Pulmonary artery endothelial cell (primary cell): ENCODE data around the gene SGK2. TPM values are rescaled to one million over a fixed set of nuclear protein-coding genes. Genes with fewer than 3 reads are reported as not detected.
"Not testable (repeated sequence)": the region's sequence is repeated elsewhere in the genome, so short reads cannot be mapped to it uniquely, and the experiment has no call there.

Experiments
- DNase-seq: peaks from one replicate; pipeline ENCODE4 v3.0.0-alpha.2; 2011; ENCODE audit warnings: low read depth, low spot score
- total RNA-seq: library from RNA; depleted of rRNA; stranded (reverse); fragments of >200 nt; gene quantifications from 2 replicates; pipeline ENCODE4 v1.2.3, GENCODE V29; 2014

Gene SGK2
- total RNA-seq, 1 donor from 2014 or later, result not detected

DNA sequence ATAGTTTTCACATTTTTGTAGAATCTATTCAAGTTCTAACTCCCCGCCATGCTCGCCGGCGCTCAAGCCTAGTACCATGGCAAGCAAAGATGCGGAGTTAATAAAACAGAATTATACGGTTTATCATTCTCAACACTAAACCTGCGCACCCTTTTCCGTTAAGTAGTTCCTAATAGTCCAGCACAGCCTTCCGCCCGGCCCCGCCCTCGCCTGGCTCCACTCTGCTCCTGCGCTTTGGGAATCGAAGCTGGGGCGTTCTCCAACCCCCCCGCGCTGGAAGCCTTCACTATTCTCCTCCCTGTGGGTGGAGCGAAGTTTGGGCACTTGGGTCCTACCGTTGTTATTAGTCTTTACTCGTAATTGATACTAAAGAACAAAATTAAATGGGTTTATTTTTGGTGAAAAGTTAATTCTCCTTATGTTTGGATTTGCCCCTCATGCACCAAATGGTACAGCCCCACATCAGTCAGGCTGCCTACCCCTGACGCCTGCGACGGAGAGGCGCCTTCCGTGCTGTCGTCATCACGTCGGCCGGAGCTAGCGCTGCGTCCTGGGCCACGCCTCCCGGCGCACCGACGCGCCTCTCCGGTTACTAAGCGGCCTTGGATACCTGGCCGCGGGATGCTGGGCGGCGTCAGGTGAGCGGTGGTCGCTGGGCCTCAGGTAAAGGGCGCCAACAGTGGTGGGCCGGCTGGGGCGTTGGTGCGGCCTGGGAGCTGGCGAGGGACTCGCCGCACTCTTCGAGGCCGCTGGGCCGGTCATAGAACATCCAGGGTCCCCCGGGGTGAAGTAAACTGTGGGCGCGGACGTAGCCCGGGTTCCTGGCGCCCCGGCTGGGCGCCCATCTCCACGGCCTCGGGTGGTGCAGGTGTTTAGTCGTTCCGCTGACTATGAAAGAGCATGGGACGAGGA is 31.8 kb downstream of the SGK2 start, which contains the start of gene IFT52:
IFT52 (plus strand) TSS at position 546 of the 912 bp plus-strand sequence. CDS start 3,762 bp downstream, outside the sequence.
- peak; percentile 71 for DNase-seq

DNA sequence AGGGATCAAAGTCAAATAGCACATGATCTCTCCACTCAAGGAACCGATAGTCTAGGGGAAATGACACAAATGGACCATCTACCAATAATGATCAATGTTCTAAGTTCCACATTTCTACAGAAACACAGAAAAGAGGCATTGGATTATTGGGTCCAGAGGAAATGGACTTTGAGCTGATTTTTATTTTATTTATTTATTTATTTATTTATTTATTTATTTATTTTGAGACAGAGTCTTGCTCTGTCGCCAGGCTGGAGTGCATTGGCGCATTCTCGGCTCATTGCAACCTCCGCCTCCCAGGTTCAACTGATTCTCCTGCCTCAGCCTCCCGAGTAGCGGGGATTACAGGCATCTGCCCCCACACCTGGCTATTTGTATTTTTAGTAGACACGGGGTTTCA is 43.1 kb downstream of the SGK2 start:
- DNase-seq, result not testable (repeated sequence)

DNA sequence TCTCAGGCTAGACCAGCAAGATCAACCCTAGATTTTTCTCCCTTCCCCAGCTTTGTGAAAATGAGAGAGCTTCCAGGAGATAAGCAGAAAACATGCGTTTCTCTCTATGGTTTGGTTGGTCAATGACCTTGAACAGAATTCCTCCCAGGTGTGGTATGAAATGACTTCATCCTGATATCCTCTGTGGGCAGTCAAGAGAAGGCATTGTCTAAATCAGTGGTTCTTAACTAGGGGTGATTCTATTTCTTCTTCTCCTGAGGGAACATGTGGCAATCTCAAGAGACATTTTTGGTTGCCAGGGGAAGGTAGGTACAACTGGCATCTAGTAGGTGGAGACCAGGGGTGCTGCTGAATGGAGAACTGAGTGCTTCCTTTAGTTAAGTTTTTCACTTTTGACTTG is 44.3 kb downstream of the SGK2 start:
- DNase-seq, result no peak

DNA sequence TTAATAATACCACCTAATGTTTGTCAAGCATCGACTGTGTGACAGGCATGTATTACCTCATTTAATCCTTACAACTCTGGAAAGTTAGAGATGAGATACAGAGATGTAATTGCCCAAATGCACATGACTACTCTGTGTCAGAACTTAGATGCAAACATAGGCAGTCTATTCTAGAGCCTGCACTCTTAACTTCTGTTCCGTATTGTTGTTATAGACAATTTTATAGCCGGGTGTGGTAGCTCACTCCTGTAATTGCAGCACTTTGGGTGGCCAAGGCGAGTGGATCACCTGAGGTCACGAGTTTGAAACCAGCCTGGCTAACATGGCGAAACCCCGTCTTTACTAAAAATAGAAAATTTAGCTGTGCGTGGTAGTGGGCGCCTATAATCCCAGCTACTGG is 46.9 kb downstream of the SGK2 start:
- DNase-seq, result no peak

DNA sequence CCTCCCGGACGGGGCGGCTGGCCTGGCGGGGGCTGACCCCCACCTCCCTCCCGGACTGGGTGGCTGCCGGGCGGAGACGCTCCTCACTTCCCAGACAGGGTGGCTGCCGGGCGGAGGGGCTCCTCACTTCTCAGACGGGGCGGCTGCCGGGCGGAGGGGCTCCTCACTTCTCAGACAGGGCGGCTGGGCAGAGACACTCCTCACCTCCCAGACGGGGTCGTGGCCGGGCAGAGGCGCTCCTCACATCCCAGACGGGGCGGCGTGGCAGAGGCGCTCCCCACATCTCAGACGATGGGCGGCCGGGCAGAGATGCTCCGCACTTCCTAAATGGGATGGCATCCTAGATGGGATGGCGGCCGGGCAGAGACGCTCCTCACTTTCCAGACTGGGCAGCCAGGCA is 48.5 kb downstream of the SGK2 start:
- DNase-seq, result not testable (repeated sequence)

DNA sequence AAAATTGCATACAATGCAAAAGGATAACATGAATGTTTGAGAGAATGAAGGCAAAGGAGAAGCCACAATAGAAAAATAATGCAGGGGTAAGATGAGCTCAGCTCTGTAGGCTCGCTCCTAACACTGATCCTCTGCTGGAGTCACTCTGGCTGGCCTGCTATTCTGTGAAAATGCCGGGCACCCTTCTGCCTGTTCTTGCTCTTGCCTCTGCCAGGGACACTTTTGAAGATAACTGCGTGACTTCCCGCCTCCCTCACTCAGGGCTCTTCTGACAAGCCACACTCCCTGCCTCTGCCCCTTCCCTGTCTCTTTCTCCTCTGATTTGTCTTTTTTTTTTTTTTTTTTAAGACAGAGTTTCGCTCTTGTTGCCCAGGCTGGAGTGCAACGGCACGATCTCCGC is 72.8 kb downstream of the SGK2 start:
- no peak for DNase-seq

Other genes with a start within 250 kb of the SGK2 start
- gene SRSF6, start 101.1 kb upstream of the SGK2 start, total RNA-seq, result 53.7 and 55.8 TPM in 2 replicates
- 2.8 and 4.5 TPM in 2 replicates for gene L3MBTL1, start 51.3 kb upstream of the SGK2 start, total RNA-seq
- 32.4 and 41.0 TPM in 2 replicates for gene IFT52, start 31.9 kb downstream of the SGK2 start, total RNA-seq
- 26.6 and 41.9 TPM in 2 replicates for gene MYBL2, start 108.1 kb downstream of the SGK2 start, total RNA-seq
- gene GTSF1L, start 168.0 kb downstream of the SGK2 start, total RNA-seq, result not detected in 2 replicates